Heart left ventricle (tissue), 13 donors: ENCODE measurements around the gene DENND6B.

Experiments used
- POLR2A ChIP-seq, 2 donors: fragments of 450-650 bp; IDR thresholded peaks; one replicate each; pipeline ENCODE4 v1.6.1; 2017; ENCODE audit warnings: antibody characterized with exemption in 2 of 2, mild to moderate bottlenecking in 2 of 2, moderate library complexity in 2 of 2
- TF ChIP-seq, protein P1 (sequence below), 12 donors: fragments of 200-600 bp; sonication (generic) in 4 of 12; IDR thresholded peaks; one replicate each; pipeline versions ENCODE4 v1.5.0 to v1.8.0; 2018 to 2022; ENCODE audit warnings: antibody characterized with exemption in 12 of 12, mild to moderate bottlenecking in 5 of 12
- donor health status: ischemic (EF 13 %, LVEDD 7.1; RV severe dilation, severe dysfunction).
- donor health status: DM: no; HTN: yes; CAD: no.
- donor health status: DM: no; HTN: no; CAD: no.
- donor health status: ischemic (EF 25% LVEDD 6.9; RV normal size, moderate dysfunction).
- donor health status: ischemic (EF 25% LVEDD 5.7; RV mildly dilated, moderate dysfunction).
- donor health status: ischemic (EF 35%, LVEDD 5.7; RV mildly dilated, moderate dysfunction).
- donor health status: nonischemic (EF 11% LVEDD 7.7; RV severe dilation, severe dysfunction).
- donor health status: DM: yes; HTN: yes; CAD: no.
- donor health status: PGD.
- donor health status: ischemic (EF 29% LVEDD 5.4; RV normal size, mild dysfunction).
- donor health status: nonischemic (EF 23%, LVEDD 6.1; RV moderate dilation, normal function).

DNA sequence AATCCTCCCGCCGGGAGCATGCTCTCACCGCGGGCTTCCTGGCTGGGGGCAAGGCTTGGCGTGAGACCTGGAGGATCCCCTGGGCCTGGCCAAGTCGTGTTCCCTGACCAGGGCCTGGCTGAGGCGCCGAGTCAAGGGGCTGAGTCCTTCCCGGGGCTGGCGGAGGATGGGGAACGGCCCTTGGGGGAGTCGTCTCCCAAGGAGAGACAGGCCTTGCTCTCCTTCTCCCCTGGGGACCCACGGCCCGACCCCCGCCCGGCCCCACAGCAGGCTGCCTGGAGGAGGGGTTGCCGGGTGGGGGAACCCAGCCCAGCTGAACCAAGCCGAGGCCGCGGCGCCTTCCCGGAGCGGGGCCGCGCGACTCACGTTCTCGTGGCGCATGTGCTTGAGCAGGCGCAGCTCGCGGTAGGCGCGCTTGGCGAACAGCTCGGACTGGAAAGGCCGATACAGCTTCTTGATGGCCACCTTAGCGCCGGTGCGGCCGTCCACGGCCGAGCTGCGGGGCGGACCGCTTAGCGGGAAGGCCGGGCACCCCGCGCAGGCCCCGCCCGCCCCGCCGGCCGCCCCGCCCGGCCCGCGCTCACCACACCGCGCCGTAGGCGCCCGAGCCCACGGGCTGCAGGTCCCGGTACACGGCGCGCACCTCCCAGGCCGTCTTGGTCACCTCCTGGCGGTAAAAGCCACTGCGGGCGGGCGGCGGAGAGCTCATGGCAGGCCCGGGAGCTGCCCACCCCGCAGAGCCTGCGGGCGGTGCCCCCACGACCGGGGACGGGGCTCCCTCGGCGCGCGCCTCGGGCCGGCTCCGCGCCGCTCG is 65.8 kb downstream of the DENND6B start:
- TF ChIP-seq, protein P1, sequence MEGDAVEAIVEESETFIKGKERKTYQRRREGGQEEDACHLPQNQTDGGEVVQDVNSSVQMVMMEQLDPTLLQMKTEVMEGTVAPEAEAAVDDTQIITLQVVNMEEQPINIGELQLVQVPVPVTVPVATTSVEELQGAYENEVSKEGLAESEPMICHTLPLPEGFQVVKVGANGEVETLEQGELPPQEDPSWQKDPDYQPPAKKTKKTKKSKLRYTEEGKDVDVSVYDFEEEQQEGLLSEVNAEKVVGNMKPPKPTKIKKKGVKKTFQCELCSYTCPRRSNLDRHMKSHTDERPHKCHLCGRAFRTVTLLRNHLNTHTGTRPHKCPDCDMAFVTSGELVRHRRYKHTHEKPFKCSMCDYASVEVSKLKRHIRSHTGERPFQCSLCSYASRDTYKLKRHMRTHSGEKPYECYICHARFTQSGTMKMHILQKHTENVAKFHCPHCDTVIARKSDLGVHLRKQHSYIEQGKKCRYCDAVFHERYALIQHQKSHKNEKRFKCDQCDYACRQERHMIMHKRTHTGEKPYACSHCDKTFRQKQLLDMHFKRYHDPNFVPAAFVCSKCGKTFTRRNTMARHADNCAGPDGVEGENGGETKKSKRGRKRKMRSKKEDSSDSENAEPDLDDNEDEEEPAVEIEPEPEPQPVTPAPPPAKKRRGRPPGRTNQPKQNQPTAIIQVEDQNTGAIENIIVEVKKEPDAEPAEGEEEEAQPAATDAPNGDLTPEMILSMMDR (IDR thresholded peaks at IDR 0.05): no peak
- no peak for TF ChIP-seq POLR2A (IDR thresholded peaks at IDR 0.05)
